CD4-positive, alpha-beta T cell treated with Interleukin-15 for 1 hour (primary cell): ENCODE measurements around the gene DAZ1.
"Not testable (repeated sequence)": the region's sequence is repeated elsewhere in the genome, so short reads cannot be mapped to it uniquely, and the experiment has no call there.

ENCODE experiments used
- DNase-seq: peaks from one replicate; pipeline ENCODE4 v3.0.0-alpha.2; 2020

The DAZ1 gene

GRCh38 chrY:23198908-23199307, at the start of gene DAZ1:
DAZ1 (minus strand) TSS chrY:23199008; CDS start chrY:23198800, 208 bp downstream.
- DNase-seq: not testable (repeated sequence)

DNA sequence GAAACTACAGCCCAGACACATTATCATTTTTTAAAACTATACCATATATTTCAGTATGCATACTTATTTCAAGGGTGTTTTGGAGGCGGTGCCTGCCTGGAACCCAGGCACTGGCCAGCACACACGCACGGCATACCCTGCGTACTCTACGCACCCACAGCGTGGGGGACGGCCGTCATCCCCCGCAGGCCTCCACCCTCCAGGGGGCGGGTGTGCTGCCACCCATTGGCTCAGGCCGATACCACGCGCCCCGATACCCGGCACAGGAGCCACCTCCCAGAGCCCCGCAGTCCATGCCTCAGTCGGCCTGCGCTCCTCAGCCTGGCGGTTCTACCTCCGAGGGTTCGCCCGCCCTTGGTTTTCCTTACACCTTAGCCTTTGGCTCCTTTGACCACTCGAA, 20.4 kb upstream of the DAZ1 start, which contains the start of gene DAZ2:
Gene DAZ2 (plus strand): TSS at position 301 of the 400 bp plus-strand sequence. CDS start 208 bp downstream, outside the sequence.
- DNase-seq: not testable (repeated sequence)

- not testable (repeated sequence) for DNase-seq
Observed at GRCh38 chrY:23210681-23211080, 11.9 kb upstream of the DAZ1 start.

DNA sequence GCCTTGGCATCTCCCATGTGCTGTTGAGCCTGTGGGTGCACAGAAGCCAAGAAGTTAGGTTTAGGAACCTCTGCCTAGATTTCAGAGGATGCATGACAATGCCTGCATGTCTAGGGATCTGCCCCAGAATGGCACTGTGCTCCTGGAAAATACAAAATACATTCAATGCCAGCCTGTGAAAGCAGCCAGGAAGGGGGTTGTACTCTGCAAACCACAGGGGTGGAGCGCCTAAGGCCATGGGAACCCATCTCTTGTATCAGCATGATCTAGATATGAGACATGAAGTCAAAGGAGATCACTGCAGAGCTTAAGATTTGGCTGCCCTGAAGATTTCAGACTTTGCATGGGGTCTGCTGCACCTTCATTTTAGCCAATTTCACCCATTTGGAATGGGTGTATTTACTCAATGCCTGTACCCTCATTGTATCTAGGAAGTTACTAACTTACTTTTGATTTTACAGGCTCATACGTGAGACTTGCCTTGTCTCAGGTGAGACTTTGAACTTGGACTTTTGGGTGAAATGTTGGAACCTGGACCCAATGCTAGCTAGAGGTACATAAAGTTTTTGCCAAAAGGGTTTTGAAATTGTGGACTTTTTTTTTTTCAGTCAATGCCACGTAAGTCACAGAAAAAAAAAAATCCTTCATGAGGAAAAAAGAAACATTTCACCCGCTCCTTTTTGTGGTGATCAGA, 11.1 kb upstream of the DAZ1 start:
- DNase-seq: not testable (repeated sequence)

DNA sequence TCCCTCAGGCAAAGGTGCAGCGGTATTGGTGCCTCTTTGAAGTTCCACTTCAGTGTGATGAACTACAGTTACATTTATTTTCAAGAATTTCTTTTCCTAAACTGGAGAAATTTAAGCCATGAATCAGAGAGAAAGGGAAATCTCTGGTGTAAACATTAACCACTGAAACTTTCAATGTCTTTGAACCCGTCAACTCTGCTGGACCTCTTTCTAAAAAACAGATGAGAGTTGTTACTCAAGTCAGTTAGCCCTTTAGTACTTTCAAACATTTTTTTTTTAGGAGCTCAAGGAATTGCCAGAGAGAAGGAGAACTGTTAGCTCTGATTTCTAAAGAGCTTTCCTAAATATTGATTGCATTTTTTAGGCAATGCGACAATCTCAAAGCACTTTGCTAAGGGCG, 8.6 kb upstream of the DAZ1 start:
- DNase-seq: not testable (repeated sequence)
